ENCODE measurements around the gene ALG1. TPM values are rescaled to one million over a fixed set of nuclear protein-coding genes. Genes with fewer than 3 reads are reported as not detected.

Gene ALG1, protein sequence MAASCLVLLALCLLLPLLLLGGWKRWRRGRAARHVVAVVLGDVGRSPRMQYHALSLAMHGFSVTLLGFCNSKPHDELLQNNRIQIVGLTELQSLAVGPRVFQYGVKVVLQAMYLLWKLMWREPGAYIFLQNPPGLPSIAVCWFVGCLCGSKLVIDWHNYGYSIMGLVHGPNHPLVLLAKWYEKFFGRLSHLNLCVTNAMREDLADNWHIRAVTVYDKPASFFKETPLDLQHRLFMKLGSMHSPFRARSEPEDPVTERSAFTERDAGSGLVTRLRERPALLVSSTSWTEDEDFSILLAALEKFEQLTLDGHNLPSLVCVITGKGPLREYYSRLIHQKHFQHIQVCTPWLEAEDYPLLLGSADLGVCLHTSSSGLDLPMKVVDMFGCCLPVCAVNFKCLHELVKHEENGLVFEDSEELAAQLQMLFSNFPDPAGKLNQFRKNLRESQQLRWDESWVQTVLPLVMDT
- total RNA-seq (2014; rRNA removed; shearing (Covaris generic); ENCODE audit: low replicate concordance) = 39.2 and 40.2 TPM in 2 replicates

DNA sequence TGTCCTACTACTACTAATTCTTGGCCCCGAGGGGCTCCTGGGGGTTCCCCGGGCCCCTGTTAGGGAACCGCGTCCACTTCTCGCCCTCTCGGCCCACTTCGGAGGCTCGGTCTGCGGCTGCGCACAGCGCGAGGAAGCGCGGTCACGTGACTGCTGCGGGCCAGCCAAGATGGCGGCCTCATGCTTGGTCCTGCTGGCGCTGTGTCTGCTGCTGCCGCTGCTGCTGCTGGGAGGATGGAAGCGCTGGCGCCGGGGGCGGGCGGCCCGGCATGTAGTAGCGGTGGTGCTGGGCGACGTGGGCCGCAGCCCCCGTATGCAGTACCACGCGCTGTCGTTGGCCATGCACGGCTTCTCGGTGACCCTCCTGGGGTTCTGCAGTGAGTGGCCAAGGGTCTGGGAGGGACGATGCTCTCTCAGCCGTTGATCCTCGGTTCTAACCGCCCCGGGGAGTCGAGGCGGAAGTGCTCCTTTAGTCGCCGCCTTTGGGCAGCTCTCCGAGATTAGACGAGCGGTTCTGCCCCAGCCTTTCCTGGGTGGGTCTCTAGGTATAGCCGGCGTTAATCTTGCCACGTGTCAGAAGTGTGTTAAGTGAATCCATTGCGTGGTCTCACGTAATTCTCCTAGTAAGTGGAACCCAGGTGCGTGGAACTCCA is at the start of gene ALG1:
Gene ALG1 (plus strand): TSS at position 163 of the 653 bp plus-strand sequence. CDS start 7 bp downstream, at position 170.
- in situ Hi-C loops (cut with HindIII; ENCODE audit: low pct_unique_long_range_greater_than_20kb, low sequenced_read_pairs) = no loop called here
- peak; percentile 83 for DNase-seq (ENCODE audit: low read depth)

GRCh38 chr16:5022521-5022920 is 49.1 kb upstream of the ALG1 start:
- DNase-seq (ENCODE audit: low read depth) = no peak
- in situ Hi-C loops (cut with HindIII; ENCODE audit: low pct_unique_long_range_greater_than_20kb, low sequenced_read_pairs) = no loop called here

GRCh38 chr16:5024632-5025031 is 47.0 kb upstream of the ALG1 start:
- in situ Hi-C loops (cut with HindIII; ENCODE audit: low pct_unique_long_range_greater_than_20kb, low sequenced_read_pairs) = no loop called here
- DNase-seq (ENCODE audit: low read depth) = peak; percentile 42

GRCh38 chr16:5025171-5025632 is 46.4 kb upstream of the ALG1 start:
- in situ Hi-C loops (cut with HindIII; ENCODE audit: low pct_unique_long_range_greater_than_20kb, low sequenced_read_pairs) = no loop called here
- no peak for DNase-seq (ENCODE audit: low read depth)

DNA sequence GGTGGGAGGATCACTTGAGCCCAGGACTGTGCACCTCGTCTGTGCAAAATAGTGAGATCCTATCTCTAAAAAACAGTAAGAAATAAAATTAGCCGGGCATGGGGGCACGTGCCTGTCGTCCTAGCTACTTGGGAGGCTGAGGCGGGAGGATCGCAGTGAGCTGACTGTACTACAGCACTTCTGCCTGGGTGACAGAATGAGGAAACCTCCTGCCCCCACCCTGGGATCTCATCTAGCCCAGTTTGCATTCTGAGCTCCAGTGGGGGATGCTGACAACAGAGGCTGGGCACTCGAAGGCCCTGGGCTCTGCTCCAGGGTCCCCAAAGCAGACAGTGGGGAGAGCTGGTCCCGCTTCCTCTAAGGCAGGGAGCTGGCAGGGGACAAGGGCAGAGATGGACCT is 45.0 kb upstream of the ALG1 start:
- no peak for DNase-seq (ENCODE audit: low read depth)
- in situ Hi-C loops (cut with HindIII; ENCODE audit: low pct_unique_long_range_greater_than_20kb, low sequenced_read_pairs) = no loop called here

GRCh38 chr16:5027086-5027485 is 44.6 kb upstream of the ALG1 start:
- in situ Hi-C loops (cut with HindIII; ENCODE audit: low pct_unique_long_range_greater_than_20kb, low sequenced_read_pairs) = no loop called here
- DNase-seq (ENCODE audit: low read depth) = no peak

DNA sequence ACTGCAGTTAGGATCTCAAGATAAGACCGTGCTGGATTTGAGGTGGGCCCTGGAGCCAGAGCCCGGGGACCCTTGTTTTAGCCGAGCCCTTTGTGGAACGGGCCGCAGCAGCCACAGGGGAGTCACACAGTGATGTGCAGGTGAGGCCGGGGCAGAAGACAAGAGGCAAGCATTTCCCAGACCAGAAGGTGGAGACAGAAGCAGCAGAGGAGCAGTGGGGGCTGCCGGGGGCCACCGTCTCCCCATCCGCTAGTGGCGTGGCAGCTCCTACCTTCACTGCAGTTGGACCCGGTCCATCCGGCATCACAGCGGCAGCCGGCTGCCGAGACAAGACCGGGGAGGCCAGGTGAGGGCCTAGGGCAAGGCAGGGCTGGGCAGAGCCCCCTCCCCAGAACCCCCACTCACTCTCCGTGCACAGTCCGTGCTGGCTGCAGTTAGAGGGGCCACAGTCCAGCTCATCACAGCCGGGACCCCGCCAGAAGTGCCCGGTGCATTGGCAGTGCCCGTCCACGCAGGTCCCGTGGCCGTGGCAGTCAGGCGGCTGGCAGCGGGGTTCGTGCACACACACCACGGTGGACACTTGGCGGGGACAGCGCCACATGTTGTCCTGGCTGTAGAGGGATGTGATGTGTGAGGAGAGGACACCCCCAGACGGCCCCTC is 43.9 kb upstream of the ALG1 start:
- no peak for DNase-seq (ENCODE audit: low read depth)
- in situ Hi-C loops (cut with HindIII; ENCODE audit: low pct_unique_long_range_greater_than_20kb, low sequenced_read_pairs) = no loop called here

GRCh38 chr16:5028950-5029475 is 42.6 kb upstream of the ALG1 start:
- in situ Hi-C loops (cut with HindIII; ENCODE audit: low pct_unique_long_range_greater_than_20kb, low sequenced_read_pairs) = no loop called here
- no peak for DNase-seq (ENCODE audit: low read depth)

GRCh38 chr16:5030251-5030870 is 41.3 kb upstream of the ALG1 start:
- in situ Hi-C loops (cut with HindIII; ENCODE audit: low pct_unique_long_range_greater_than_20kb, low sequenced_read_pairs) = no loop called here
- DNase-seq (ENCODE audit: low read depth) = no peak

GRCh38 chr16:5031601-5032000 is 40.0 kb upstream of the ALG1 start:
- DNase-seq (ENCODE audit: low read depth) = no peak
- in situ Hi-C loops (cut with HindIII; ENCODE audit: low pct_unique_long_range_greater_than_20kb, low sequenced_read_pairs) = no loop called here

DNA sequence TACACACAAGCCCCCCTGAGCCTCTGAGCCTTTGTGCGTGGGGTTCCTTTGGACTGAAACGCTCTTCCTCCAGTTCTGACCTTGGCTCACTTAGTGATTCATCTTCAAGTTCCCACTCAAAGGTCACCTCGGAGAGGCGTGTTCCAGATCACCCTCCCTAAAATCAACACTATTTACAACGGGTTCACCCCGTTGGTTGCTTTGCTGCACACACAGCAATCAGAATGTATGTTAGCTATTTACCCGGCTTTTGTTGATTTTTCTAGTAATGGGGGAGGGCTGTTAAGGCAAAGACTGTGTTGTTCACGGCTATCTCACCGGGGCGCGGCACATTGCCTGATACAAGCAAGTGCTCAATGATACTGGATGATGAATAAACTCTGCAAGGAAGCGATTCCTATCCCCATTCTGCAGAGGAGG is 38.9 kb upstream of the ALG1 start:
- in situ Hi-C loops (cut with HindIII; ENCODE audit: low pct_unique_long_range_greater_than_20kb, low sequenced_read_pairs) = no loop called here
- DNase-seq (ENCODE audit: low read depth) = no peak

DNA sequence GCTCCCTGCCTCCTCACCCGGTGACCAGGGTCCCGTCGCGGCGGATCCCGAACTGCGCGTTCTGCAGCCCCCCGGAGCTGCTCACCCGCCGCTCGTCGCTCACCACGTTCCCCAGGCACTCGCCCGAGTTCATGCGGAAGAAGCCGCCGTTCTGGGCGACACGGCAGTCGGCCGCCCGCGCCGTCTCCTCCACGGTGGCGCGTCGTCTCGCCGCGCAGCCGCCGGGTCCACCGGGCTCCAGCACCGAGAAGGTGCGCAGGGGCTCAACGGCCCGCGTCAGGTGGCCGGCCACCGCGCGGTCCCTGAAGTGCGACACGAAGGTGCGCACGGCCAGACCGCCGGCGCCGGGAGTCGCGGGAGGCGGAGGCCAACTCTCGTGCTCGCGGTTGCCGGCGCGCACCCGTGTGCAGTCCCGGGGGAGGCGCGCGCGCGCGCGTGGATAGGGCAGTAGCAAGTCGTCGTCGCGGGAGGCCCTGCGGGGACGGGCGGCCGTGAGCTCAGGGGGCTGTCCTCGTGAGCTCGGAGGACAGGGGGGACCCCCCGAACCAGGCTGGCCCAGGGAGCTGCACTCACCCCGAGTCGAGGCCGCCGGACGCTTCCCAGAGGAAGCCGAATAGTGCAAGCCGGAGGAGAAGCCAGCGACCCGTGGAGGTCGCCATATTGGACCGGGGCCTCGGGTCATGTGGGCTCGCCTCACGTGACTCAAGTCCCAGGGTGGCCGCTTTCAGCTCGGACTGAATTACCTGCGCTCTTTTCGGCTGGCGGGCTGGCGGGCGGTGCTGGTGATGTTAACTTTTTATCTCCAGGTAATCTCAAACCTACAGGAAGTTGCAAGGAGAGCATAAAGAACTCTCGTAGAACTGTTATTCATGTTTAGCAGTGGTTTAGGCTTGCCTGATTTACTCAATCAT is 38.1 kb upstream of the ALG1 start, which contains the start of gene NAGPA:
Gene NAGPA (minus strand): TSS at position 680 of the 911 bp plus-strand sequence. CDS start 21 bp downstream, at position 659.
- peak; percentile 85 for DNase-seq (ENCODE audit: low read depth)
- in situ Hi-C loops (cut with HindIII; ENCODE audit: low pct_unique_long_range_greater_than_20kb, low sequenced_read_pairs) = no loop called here

DNA sequence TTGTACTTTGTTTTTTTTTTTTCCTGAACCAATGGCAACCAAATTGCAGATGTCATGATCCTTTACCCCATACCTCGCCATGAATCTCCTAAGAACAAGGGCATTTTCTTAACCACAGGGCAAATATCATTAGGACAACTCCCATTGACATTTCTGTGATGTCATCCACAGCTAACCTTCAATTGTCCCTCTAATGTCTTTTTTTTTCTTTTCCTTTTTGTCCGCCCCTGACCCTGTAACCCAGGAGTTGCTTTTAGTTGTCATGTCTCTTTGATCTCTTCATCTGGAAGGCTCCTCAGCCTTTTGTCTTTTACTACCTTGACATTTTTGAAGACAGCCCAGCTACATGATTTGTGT is 37.5 kb upstream of the ALG1 start:
- in situ Hi-C loops (cut with HindIII; ENCODE audit: low pct_unique_long_range_greater_than_20kb, low sequenced_read_pairs) = no loop called here
- no peak for DNase-seq (ENCODE audit: low read depth)

DNA sequence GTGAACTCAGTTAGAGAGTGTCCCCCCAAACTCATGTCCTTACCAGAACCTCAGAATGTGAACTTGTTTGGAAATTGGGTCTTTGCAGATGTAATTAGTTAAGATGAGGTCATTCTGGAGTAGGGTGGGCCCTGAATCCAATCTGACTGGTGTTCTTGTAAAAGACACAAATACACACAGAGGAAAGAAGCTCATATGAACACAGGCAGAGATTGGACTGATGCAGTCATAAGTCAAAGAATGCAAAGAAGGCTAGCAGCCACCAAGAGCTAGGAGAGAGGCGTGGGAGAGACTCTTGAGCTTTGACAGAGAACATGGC is 35.8 kb upstream of the ALG1 start:
- in situ Hi-C loops (cut with HindIII; ENCODE audit: low pct_unique_long_range_greater_than_20kb, low sequenced_read_pairs) = no loop called here

DNA sequence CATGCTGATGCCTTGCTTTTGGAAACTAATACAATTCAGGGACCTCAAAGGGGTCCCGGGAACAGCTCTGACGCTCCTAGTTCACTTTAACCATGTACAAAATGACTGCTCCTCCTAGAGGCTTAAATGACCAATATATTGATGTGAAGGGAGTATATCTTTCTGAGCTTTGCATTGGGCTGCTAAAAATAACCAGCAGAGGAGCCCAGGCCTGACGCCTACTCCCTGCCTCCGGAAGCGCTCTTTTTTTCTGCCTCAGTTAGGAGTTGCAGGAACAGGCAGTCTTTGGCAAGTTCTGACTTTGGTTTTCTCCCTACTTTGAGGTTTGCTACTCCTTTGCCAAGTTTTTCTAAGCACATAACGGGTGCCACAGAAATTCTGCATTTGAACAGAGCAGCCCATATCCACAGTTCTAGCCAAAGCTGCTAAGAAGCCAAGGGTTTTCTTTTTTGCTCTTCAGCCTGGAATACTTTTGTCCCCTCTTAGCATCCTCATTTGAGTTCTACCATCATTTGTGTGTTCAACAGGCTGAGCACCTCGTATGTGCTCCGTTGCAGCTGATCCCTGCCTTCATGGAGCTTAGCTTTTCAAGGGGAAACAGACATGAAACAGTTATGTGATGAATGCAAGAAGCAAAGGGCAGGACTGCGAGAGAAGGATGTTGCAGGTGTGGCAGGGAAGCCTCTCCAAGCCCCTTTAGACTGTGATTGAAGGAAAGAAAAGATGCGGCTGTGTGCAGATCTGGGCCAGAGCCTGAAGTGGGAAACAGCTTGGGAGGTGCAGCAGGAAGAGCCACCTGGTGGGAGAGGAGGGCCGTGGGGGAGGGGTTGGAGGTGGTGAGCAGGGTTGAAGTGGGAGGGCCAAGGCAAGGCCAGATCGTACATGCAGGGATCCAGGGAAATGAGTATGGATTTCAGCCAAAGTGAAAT is 35.2 kb upstream of the ALG1 start:
- in situ Hi-C loops (cut with HindIII; ENCODE audit: low pct_unique_long_range_greater_than_20kb, low sequenced_read_pairs) = no loop called here
- DNase-seq (ENCODE audit: low read depth) = no peak

More for the DNA sequence above, 35.8 kb upstream of the ALG1 start:
- no peak for DNase-seq (ENCODE audit: low read depth)

- no peak for DNase-seq (ENCODE audit: low read depth)
- in situ Hi-C loops (cut with HindIII; ENCODE audit: low pct_unique_long_range_greater_than_20kb, low sequenced_read_pairs) = no loop called here
These were observed 31.2 kb upstream of the ALG1 start for GRCh38 chr16:5040451-5040850.
